HepG2 (cell line): ENCODE measurements around the gene SLC16A11. TPM values are rescaled to one million over a fixed set of nuclear protein-coding genes. Genes with fewer than 3 reads are reported as not detected.

Experiments used
- ATF1 ChIP-seq: IDR thresholded peaks from 2 replicates; pipeline ENCODE4 v1.6.1; 2016; ENCODE audit warnings: mild to moderate bottlenecking, control low read depth
- ATF2 ChIP-seq: sonication (generic); formaldehyde crosslinking; IDR thresholded peaks from 2 replicates; pipeline ENCODE4 v1.4.0; 2020; ENCODE audit warnings: missing genetic modification reagents
- ATF7-NPFF ChIP-seq: sonication (generic); formaldehyde crosslinking; IDR thresholded peaks from 2 replicates; pipeline ENCODE4 v1.8.1; 2023; ENCODE audit warnings: mild to moderate bottlenecking, low read depth, missing genetic modification reagents, moderate library complexity
- FOSL1 ChIP-seq: sonication (generic); formaldehyde crosslinking; IDR thresholded peaks from 2 replicates; pipeline ENCODE4 v1.9.0; 2021; ENCODE audit warnings: missing genetic modification reagents, borderline replicate concordance
- FOXA3 ChIP-seq: IDR thresholded peaks from 2 replicates; pipeline ENCODE4 v1.6.1; 2016; ENCODE audit warnings: missing genetic modification reagents, missing compliant biosample characterization
- HIVEP1 ChIP-seq: sonication (generic); formaldehyde crosslinking; IDR thresholded peaks from 2 replicates; pipeline ENCODE4 v1.4.0; 2020; ENCODE audit warnings: mild to moderate bottlenecking, missing genetic modification reagents
- NFIC ChIP-seq: IDR thresholded peaks from 2 replicates; pipeline ENCODE4 v1.6.1; 2012; ENCODE audit warnings: mild to moderate bottlenecking, low read length, inconsistent platforms
- RARG ChIP-seq: sonication (generic); formaldehyde crosslinking; IDR thresholded peaks from 2 replicates; pipeline ENCODE4 v1.4.0; 2020; ENCODE audit warnings: low read depth, mild to moderate bottlenecking, missing genetic modification reagents
- TBP ChIP-seq: sonication (generic); formaldehyde crosslinking; IDR thresholded peaks from 2 replicates; pipeline ENCODE4 v1.5.0; 2020; ENCODE audit warnings: missing genetic modification reagents
- ZBTB33 ChIP-seq: sonication (generic); formaldehyde crosslinking; IDR thresholded peaks from 2 replicates; pipeline ENCODE4 v1.4.0; 2020; ENCODE audit warnings: missing genetic modification reagents
- ZBTB43 ChIP-seq: sonication (generic); formaldehyde crosslinking; conservative IDR thresholded peaks from 2 replicates; pipeline ENCODE4 v1.4.0; 2020; ENCODE audit warnings: missing genetic modification reagents
- ZFX ChIP-seq: sonication (generic); formaldehyde crosslinking; IDR thresholded peaks from 2 replicates; pipeline ENCODE4 v1.4.0; 2020; ENCODE audit warnings: mild to moderate bottlenecking, low read depth, missing genetic modification reagents, moderate library complexity
- ZHX2 ChIP-seq, 2 experiments: sonication (generic) in 1 of 2; formaldehyde crosslinking in 1 of 2; IDR thresholded peaks; 2 replicates each; pipeline versions ENCODE4 v1.6.1 to v1.9.0; 2014 to 2022; ENCODE audit warnings: antibody characterized with exemption in 1 of 2, borderline replicate concordance in 1 of 2, inconsistent platforms in 1 of 2, low read depth in 1 of 2, missing genetic modification reagents in 1 of 2
- ZNF101 ChIP-seq: sonication (generic); formaldehyde crosslinking; IDR thresholded peaks from 2 replicates; pipeline ENCODE4 v1.4.0; 2020; ENCODE audit warnings: mild to moderate bottlenecking, low read depth, missing genetic modification reagents, borderline replicate concordance
- ZNF292 ChIP-seq: sonication (generic); formaldehyde crosslinking; IDR thresholded peaks from 2 replicates; pipeline ENCODE4 v1.8.1; 2022; ENCODE audit warnings: mild to moderate bottlenecking, low read depth, missing genetic modification reagents, borderline replicate concordance
- ZNF660 ChIP-seq: sonication (generic); formaldehyde crosslinking; IDR thresholded peaks from 2 replicates; pipeline ENCODE4 v1.5.1; 2020; ENCODE audit warnings: mild to moderate bottlenecking, low read depth, missing genetic modification reagents, borderline replicate concordance
- ZNF747 ChIP-seq: sonication (generic); formaldehyde crosslinking; IDR thresholded peaks from 2 replicates; pipeline ENCODE4 v1.8.1; 2023; ENCODE audit warnings: missing genetic modification reagents, mild to moderate bottlenecking, borderline replicate concordance
- ZNF749 ChIP-seq: sonication (generic); formaldehyde crosslinking; IDR thresholded peaks from 2 replicates; pipeline ENCODE4 v1.8.0; 2022; ENCODE audit warnings: mild to moderate bottlenecking, missing genetic modification reagents, moderate library complexity, borderline replicate concordance
- polyA plus RNA-seq, 8 experiments: library from polyadenylated mRNA; depleted of rRNA in 3 of 8; stranded (reverse) in 7 of 8; unstranded in 1 of 8; fragments of >200 nt; fragmentation: Illumina TruSeq in 4 of 8; extraction: Trizol in 4 of 8; gene quantifications; 2 replicates each; pipeline versions ENCODE4 v1.2.1 to v1.2.3, GENCODE V29; 2011 to 2016; ENCODE audit warnings: low read depth in 4 of 8, missing spikeins in 1 of 8, mixed read lengths in 1 of 8; ENCODE audit not compliant: insufficient read depth in 1 of 8
- total RNA-seq, 5 experiments: library from RNA; depleted of rRNA; stranded (reverse); fragments of >200 nt; fragmentation: Illumina TruSeq; extraction: Trizol; gene quantifications; 2 replicates each; pipeline ENCODE4 v1.2.3, GENCODE V29; 2016; ENCODE audit warnings: low read depth in 1 of 5

SLC16A11 gene
- total and polyA plus RNA-seq, 2 of the 13 experiments (the other 11 are each of a cell fraction or from before 2014, with no cell fraction given), result not detected

- no peak for TF ChIP-seq ZBTB43
- TF ChIP-seq ATF2 (CRISPR knock-in tag), result peak; percentile 99
- no peak for TF ChIP-seq FOSL1 (CRISPR knock-in tag)
- no peak for TF ChIP-seq ZNF292 (CRISPR knock-in tag)
- no peak for TF ChIP-seq RARG (CRISPR knock-in tag)
- no peak for TF ChIP-seq ATF7-NPFF (CRISPR knock-in tag)
- no peak; the same call in 1 of the 2 replicates for TF ChIP-seq ZNF747
- TF ChIP-seq HIVEP1 (CRISPR knock-in tag), result peak; percentile 86
- peak; percentile 42; the same call in 1 of the 2 replicates for TF ChIP-seq FOXA3 (CRISPR knock-in tag)
- no peak for TF ChIP-seq ZNF101 (CRISPR knock-in tag)
- TF ChIP-seq ZNF749 (CRISPR knock-in tag), result peak; percentile 70; the same call in 1 of the 2 replicates
- no peak for TF ChIP-seq ZNF660
- no peak for TF ChIP-seq TBP (CRISPR knock-in tag)
- peak; percentile 67 for TF ChIP-seq ATF1
- peak; percentile 64 for TF ChIP-seq ZHX2 (IDR thresholded peaks at IDR 0.05; ENCODE audit: low read depth)
- no peak for TF ChIP-seq ZHX2 (CRISPR knock-in tag; IDR thresholded peaks at IDR 0.05; ENCODE audit: borderline replicate concordance)
- TF ChIP-seq NFIC, result no peak
- peak; percentile 80 for TF ChIP-seq ZFX
- TF ChIP-seq ZBTB33 (CRISPR knock-in tag), result no peak; the same call in 1 of the 2 replicates
These were observed 29.5 kb downstream of the SLC16A11 start (continued) for GRCh38 chr17:7014261-7014994.
